CD8-positive, alpha-beta memory T cell (primary cell): ENCODE data around the gene TSPAN16. TPM values are rescaled to one million over a fixed set of nuclear protein-coding genes. Genes with fewer than 3 reads are reported as not detected.
A peak's percentile ranks its signal among the peaks of the same experiment; 100 is the strongest.

ENCODE experiments used
- CTCF ChIA-PET: fragments of 350-600 bp; sonication (Branson Sonifier 250); formaldehyde crosslinking; loops from one replicate; lab custom pipeline; 2021; ENCODE audit warnings: antibody characterized with exemption; lab: Charles Lee
- POLR2A ChIA-PET: fragments of 350-600 bp; sonication (Branson Sonifier 250); formaldehyde crosslinking; loops from one replicate; lab custom pipeline; 2021; ENCODE audit warnings: antibody characterized with exemption; lab: Charles Lee
- DNase-seq, 5 donors: peaks; one replicate each; pipeline versions ENCODE4 v3.0.0 to v3.0.0-alpha.2; 2020 to 2022; ENCODE audit warnings: mixed read lengths in 1 of 5
- H3K27ac ChIP-seq: one replicate; pipeline ENCODE4 v1.7.0; 2013; ENCODE audit warnings: low read depth, mild to moderate bottlenecking, low read length, moderate library complexity
- H3K27me3 ChIP-seq: 2 replicates; pipeline ENCODE4 v1.7.0; 2013; ENCODE audit warnings: low read length, mild to moderate bottlenecking; ENCODE audit not compliant: insufficient read depth, poor library complexity, severe bottlenecking
- H3K36me3 ChIP-seq: 2 replicates; pipeline ENCODE4 v1.7.0; 2013; ENCODE audit warnings: mild to moderate bottlenecking, low read length, moderate library complexity; ENCODE audit not compliant: insufficient read depth
- H3K4me1 ChIP-seq: 2 replicates; pipeline ENCODE4 v1.7.0; 2013; ENCODE audit warnings: mild to moderate bottlenecking, low read length, moderate library complexity; ENCODE audit not compliant: insufficient read depth
- H3K4me3 ChIP-seq: 2 replicates; pipeline ENCODE4 v1.7.0; 2013; ENCODE audit warnings: mild to moderate bottlenecking, low read length
- H3K9me3 ChIP-seq: 2 replicates; pipeline ENCODE4 v1.7.0; 2013; ENCODE audit warnings: mild to moderate bottlenecking, low read length
- H3K27ac Mint-ChIP-seq, 8 donors: one replicate each; pipeline ENCODE4 v1.8.0; 2020 to 2021; ENCODE audit warnings: mixed read lengths in 8 of 8, mild to moderate bottlenecking in 6 of 8, inconsistent platforms in 3 of 8, moderate library complexity in 3 of 8
- H3K27me3 Mint-ChIP-seq, 2 donors: one replicate each; pipeline ENCODE4 v1.8.0; 2020 to 2021; ENCODE audit warnings: mixed read lengths in 2 of 2, mild to moderate bottlenecking in 1 of 2, moderate library complexity in 1 of 2
- H3K36me3 Mint-ChIP-seq, 3 donors: one replicate each; pipeline ENCODE4 v1.8.0; 2020 to 2021; ENCODE audit warnings: mixed read lengths in 3 of 3, inconsistent platforms in 1 of 3, mild to moderate bottlenecking in 1 of 3
- H3K4me1 Mint-ChIP-seq, 3 donors: one replicate each; pipeline ENCODE4 v1.8.0; 2020 to 2021; ENCODE audit warnings: mixed read lengths in 3 of 3, inconsistent platforms in 1 of 3, mild to moderate bottlenecking in 1 of 3
- H3K4me3 Mint-ChIP-seq, 7 donors: one replicate each; pipeline ENCODE4 v1.8.0; 2020 to 2021; ENCODE audit warnings: mixed read lengths in 7 of 7, mild to moderate bottlenecking in 6 of 7, moderate library complexity in 4 of 7, inconsistent platforms in 2 of 7
- H3K9me3 Mint-ChIP-seq, 5 donors: one replicate each; pipeline ENCODE4 v1.8.0; 2020 to 2022; ENCODE audit warnings: mixed read lengths in 5 of 5, mild to moderate bottlenecking in 3 of 5, moderate library complexity in 2 of 5, inconsistent platforms in 1 of 5
- polyA plus RNA-seq: library from polyadenylated mRNA; unstranded; fragments of 300-500 nt; fragmentation: Illumina TruSeq; gene quantifications from one replicate; pipeline ENCODE4 v1.2.3, GENCODE V29; 2021
- total RNA-seq, 2 experiments: library from RNA; stranded (reverse); gene quantifications; one replicate each; pipeline ENCODE4 v1.2.3, GENCODE V29; 2021

TSPAN16 gene
- total and polyA plus RNA-seq, 3 experiments from 2014 or later, result not detected

- Histone ChIP-seq H3K4me3 (no peak overlapping the region), H3K9me3 (no peaks in the 10 kb centered on the region), H3K27ac (no peak overlapping the region), H3K36me3 (no peaks in the 10 kb centered on the region), H3K27me3 (no peaks in the 10 kb centered on the region), H3K4me1 (no peaks in the 10 kb centered on the region)
- Mint-ChIP-seq H3K27me3 (peaks cover 2 to 3% of the 10 kb centered on the region in 2 donors), H3K27ac (no peak overlapping the region), H3K4me3 (no peak overlapping the region), H3K36me3 (no peaks in the 10 kb centered on the region), H3K4me1 (no peaks in the 10 kb centered on the region), H3K9me3 (no peaks in the 10 kb centered on the region)
- ChIA-PET POLR2A (no interaction called here), CTCF (no interaction called here)
- DNase-seq, result no peak
Measured at GRCh38 chr19:11254666-11255065, 41.3 kb upstream of the TSPAN16 start.

GRCh38 chr19:11256189-11256588 is 39.8 kb upstream of the TSPAN16 start:
- Histone ChIP-seq H3K27me3 (peaks cover under 1% of the 10 kb centered on the region), H3K36me3 (no peaks in the 10 kb centered on the region), H3K4me3 (no peak overlapping the region), H3K4me1 (no peaks in the 10 kb centered on the region), H3K27ac (no peak overlapping the region), H3K9me3 (no peaks in the 10 kb centered on the region)
- CTCF ChIA-PET, result no interaction called here
- POLR2A ChIA-PET, result no interaction called here
- peak overlapping the region in 1 of 8 donors; percentile 50 for H3K27ac Mint-ChIP-seq
- peaks cover 0 to 2% (median 0%) of the 10 kb centered on the region in 3 donors for H3K36me3 Mint-ChIP-seq
- peaks cover 8 to 11% of the 10 kb centered on the region in 2 donors for H3K27me3 Mint-ChIP-seq
- no peak for DNase-seq
- H3K9me3 Mint-ChIP-seq, result no peaks in the 10 kb centered on the region
- no peak overlapping the region for H3K4me3 Mint-ChIP-seq
- peaks cover 0 to 3% (median 0%) of the 10 kb centered on the region in 3 donors for H3K4me1 Mint-ChIP-seq

GRCh38 chr19:11257846-11258380 is 38.0 kb upstream of the TSPAN16 start:
- POLR2A ChIA-PET, result no interaction called here
- Mint-ChIP-seq H3K9me3 (no peaks in the 10 kb centered on the region), H3K27me3 (peaks cover 10 to 16% of the 10 kb centered on the region in 2 donors), H3K27ac (no peak overlapping the region), H3K4me3 (peak overlapping the region in 1 of 7 donors; percentile 69), H3K4me1 (peaks cover under 1 to 3% (median 2%) of the 10 kb centered on the region in 3 donors), H3K36me3 (peaks cover 0 to 2% (median 0%) of the 10 kb centered on the region in 3 donors)
- H3K27ac ChIP-seq, result no peak overlapping the region
- no peak overlapping the region for H3K4me3 ChIP-seq
- H3K36me3 ChIP-seq, result no peaks in the 10 kb centered on the region
- H3K4me1 ChIP-seq, result peaks cover 3% of the 10 kb centered on the region
- CTCF ChIA-PET, result no interaction called here
- no peaks in the 10 kb centered on the region for H3K9me3 ChIP-seq
- H3K27me3 ChIP-seq, result peaks cover 3% of the 10 kb centered on the region
- no peak for DNase-seq

- ChIA-PET CTCF (no interaction called here), POLR2A (no interaction called here)
- peak overlapping the region in 2 of 8 donors; percentile 31 to 50 for H3K27ac Mint-ChIP-seq
- H3K27me3 ChIP-seq, result peaks cover 10% of the 10 kb centered on the region
- H3K4me1 ChIP-seq, result peaks cover 3% of the 10 kb centered on the region
- H3K36me3 ChIP-seq, result no peaks in the 10 kb centered on the region
- peaks cover 27 to 39% of the 10 kb centered on the region in 2 donors for H3K27me3 Mint-ChIP-seq
- peak overlapping the region; percentile 50 to 86 (median 78) for H3K4me3 Mint-ChIP-seq
- H3K9me3 Mint-ChIP-seq, result no peaks in the 10 kb centered on the region
- H3K4me1 Mint-ChIP-seq, result peaks cover 3 to 7% (median 4%) of the 10 kb centered on the region in 3 donors
- no peak overlapping the region for H3K27ac ChIP-seq
- H3K36me3 Mint-ChIP-seq, result peaks cover 0 to 2% (median 0%) of the 10 kb centered on the region in 3 donors
- DNase-seq, result no peak
- H3K9me3 ChIP-seq, result no peaks in the 10 kb centered on the region
- no peak overlapping the region for H3K4me3 ChIP-seq
Measured at GRCh38 chr19:11260996-11261395, 35.0 kb upstream of the TSPAN16 start.

- Mint-ChIP-seq H3K4me3 (peak overlapping the region; percentile 50 to 86 (median 78)), H3K36me3 (peaks cover 0 to 2% (median 0%) of the 10 kb centered on the region in 3 donors)
- POLR2A ChIA-PET, result no interaction called here
Measured at GRCh38 chr19:11261431-11261970, 34.5 kb upstream of the TSPAN16 start.

GRCh38 chr19:11261971-11262839 is 33.8 kb upstream of the TSPAN16 start, which contains the start of gene DOCK6:
DOCK6 (minus strand) TSS chr19:11262524; CDS start chr19:11262440, 84 bp downstream.
- Mint-ChIP-seq H3K36me3 (peaks cover 0 to 2% (median 0%) of the 10 kb centered on the region in 3 donors), H3K4me1 (peaks cover 3 to 7% (median 4%) of the 10 kb centered on the region in 3 donors), H3K27me3 (peaks cover 34 to 50% of the 10 kb centered on the region in 2 donors), H3K4me3 (peak within 1 kb of the TSS; percentile 65 to 86 (median 78)), H3K27ac (no peak within 1 kb of the TSS), H3K9me3 (no peaks in the 10 kb centered on the region)
- H3K27me3 ChIP-seq, result peaks cover 10% of the 10 kb centered on the region
- no peaks in the 10 kb centered on the region for H3K36me3 ChIP-seq
- H3K4me1 ChIP-seq, result peaks cover 3% of the 10 kb centered on the region
- no peak within 1 kb of the TSS for H3K4me3 ChIP-seq
- POLR2A ChIA-PET, result no interaction called here
- H3K9me3 ChIP-seq, result no peaks in the 10 kb centered on the region
- no peak for DNase-seq
- CTCF ChIA-PET, result no interaction called here
- H3K27ac ChIP-seq, result no peak within 1 kb of the TSS

More at GRCh38 chr19:11261431-11261970, 34.5 kb upstream of the TSPAN16 start:
- Histone ChIP-seq H3K27me3 (peaks cover 10% of the 10 kb centered on the region), H3K4me1 (peaks cover 3% of the 10 kb centered on the region), H3K9me3 (no peaks in the 10 kb centered on the region), H3K27ac (no peak overlapping the region), H3K4me3 (no peak overlapping the region), H3K36me3 (no peaks in the 10 kb centered on the region)
- peaks cover 27 to 44% of the 10 kb centered on the region in 2 donors for H3K27me3 Mint-ChIP-seq
- H3K27ac Mint-ChIP-seq, result no peak overlapping the region
- CTCF ChIA-PET, result no interaction called here
- H3K4me1 Mint-ChIP-seq, result peaks cover 3 to 7% (median 4%) of the 10 kb centered on the region in 3 donors
- no peaks in the 10 kb centered on the region for H3K9me3 Mint-ChIP-seq
- no peak for DNase-seq

GRCh38 chr19:11263726-11264125 is 32.2 kb upstream of the TSPAN16 start:
- H3K4me3 Mint-ChIP-seq, result peak overlapping the region in 5 of 7 donors; percentile 34 to 83 (median 50)
- H3K36me3 ChIP-seq, result no peaks in the 10 kb centered on the region
- peaks cover 40 to 59% of the 10 kb centered on the region in 2 donors for H3K27me3 Mint-ChIP-seq
- H3K4me1 ChIP-seq, result peaks cover 3% of the 10 kb centered on the region
- no peaks in the 10 kb centered on the region for H3K9me3 ChIP-seq
- DNase-seq, result no peak
- no peak overlapping the region for H3K27ac Mint-ChIP-seq
- no peak overlapping the region for H3K4me3 ChIP-seq
- POLR2A ChIA-PET, result no interaction called here
- H3K27ac ChIP-seq, result no peak overlapping the region
- H3K27me3 ChIP-seq, result peaks cover 10% of the 10 kb centered on the region
- CTCF ChIA-PET, result no interaction called here
- peaks cover 3 to 8% (median 4%) of the 10 kb centered on the region in 3 donors for H3K4me1 Mint-ChIP-seq
- H3K36me3 Mint-ChIP-seq, result peaks cover 0 to 2% (median 0%) of the 10 kb centered on the region in 3 donors
- H3K9me3 Mint-ChIP-seq, result no peaks in the 10 kb centered on the region
